ENCODE results near the gene LRRC10B.

The LRRC10B gene

DNA sequence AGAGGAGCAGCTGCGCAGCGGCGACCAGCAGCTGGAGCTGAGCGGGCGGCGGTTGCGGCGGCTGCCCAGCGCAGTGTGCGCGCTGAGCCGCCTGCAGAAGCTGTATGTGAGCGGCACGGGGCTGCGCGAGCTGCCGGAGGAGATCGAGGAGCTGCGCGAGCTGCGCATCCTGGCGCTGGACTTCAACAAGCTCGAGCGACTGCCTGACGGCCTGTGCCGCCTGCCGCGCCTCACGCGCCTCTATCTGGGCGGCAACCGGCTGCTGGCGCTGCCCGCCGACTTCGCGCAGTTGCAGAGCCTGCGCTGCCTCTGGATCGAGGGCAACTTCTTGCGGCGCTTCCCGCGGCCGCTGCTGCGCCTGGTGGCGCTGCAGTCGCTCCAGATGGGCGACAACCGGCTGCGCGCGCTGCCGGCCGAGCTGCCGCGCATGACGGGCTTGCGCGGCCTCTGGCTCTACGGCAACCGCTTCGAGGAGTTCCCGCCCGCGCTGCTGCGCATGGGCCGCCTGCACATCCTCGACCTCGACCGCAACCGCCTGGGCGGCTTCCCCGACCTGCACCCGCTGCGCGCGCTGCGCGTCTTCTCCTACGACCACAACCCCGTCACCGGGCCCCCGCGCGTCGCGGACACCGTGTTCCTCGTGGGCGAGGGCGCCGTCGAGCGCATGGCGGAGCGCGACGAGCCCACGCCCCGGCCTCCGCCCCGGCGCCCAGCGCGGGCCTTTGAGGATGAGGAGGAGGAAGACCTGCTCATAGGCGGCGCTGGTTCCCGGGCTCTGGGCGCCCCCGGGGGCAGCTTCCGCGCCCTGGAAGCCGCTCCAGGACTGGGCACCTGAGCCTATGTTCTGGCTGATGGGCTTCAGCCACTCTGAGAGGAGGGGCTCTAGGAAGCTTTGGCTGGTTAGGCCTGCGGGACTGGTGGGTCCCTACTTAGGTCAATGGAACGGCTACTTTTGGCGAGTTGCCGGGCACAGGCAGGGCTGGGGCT, 787 bp downstream of the LRRC10B start:
- TF ChIP-seq, protein P1, sequence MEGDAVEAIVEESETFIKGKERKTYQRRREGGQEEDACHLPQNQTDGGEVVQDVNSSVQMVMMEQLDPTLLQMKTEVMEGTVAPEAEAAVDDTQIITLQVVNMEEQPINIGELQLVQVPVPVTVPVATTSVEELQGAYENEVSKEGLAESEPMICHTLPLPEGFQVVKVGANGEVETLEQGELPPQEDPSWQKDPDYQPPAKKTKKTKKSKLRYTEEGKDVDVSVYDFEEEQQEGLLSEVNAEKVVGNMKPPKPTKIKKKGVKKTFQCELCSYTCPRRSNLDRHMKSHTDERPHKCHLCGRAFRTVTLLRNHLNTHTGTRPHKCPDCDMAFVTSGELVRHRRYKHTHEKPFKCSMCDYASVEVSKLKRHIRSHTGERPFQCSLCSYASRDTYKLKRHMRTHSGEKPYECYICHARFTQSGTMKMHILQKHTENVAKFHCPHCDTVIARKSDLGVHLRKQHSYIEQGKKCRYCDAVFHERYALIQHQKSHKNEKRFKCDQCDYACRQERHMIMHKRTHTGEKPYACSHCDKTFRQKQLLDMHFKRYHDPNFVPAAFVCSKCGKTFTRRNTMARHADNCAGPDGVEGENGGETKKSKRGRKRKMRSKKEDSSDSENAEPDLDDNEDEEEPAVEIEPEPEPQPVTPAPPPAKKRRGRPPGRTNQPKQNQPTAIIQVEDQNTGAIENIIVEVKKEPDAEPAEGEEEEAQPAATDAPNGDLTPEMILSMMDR (IDR thresholded peaks at IDR 0.05; ENCODE audit: low read depth, low read length, missing control alignments), result peak; percentile 18
- no peak for DNase-seq (ENCODE audit: low read depth)
- in situ Hi-C loops (cut with HindIII; ENCODE audit: low sequenced_read_pairs), result loop anchor here (5.0 kb wide), 1 partner anchor 47 kb away; no protein-coding TSS in a partner anchor
- H3K4me3 ChIP-seq (ENCODE audit: low read depth, low read length), result no peak overlapping the region

DNA sequence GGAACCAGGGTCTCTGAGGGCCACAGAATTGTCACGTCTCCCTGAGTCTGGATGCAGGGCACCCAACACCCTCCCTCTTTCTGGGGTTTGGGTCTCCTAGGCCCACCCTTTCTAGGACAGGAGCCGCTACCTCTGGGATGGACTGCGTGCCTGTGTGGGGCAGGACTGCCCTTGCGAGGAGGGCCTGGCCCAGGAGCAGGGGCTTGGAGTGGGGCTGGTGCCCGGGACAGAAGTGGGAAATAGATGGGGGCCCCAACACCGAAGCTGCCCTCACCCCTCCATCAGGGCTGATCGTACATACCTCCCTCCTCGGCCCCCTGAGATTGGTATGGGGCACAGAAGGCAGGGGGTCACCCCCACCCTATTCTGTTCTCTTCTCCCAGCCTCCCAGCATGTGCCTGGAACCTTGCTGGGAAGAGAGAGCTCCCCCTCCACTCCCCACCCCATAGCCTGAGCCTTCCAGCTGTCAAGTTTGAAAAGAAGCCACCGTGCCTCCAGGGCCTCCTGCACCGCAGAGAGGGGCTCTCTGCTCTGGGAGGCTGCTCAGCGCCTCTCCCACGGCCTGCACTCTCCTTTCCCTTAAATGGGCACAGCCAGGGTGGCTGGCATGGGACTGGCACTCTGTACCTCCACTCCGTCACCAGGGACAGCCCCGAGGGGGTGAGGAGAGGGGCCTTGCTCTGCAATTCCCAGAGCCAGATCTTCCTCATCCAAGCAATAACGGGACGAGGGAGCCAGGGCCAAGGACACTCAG, 1.8 kb downstream of the LRRC10B start:
- H3K4me3 ChIP-seq (ENCODE audit: low read depth, low read length), result no peak overlapping the region
- in situ Hi-C loops (cut with HindIII; ENCODE audit: low sequenced_read_pairs), result loop anchor here (5.0 kb wide), 1 partner anchor 48 kb away; no protein-coding TSS in a partner anchor
- TF ChIP-seq, protein P1 (IDR thresholded peaks at IDR 0.05; ENCODE audit: low read depth, low read length, missing control alignments), result no peak
- no peak for DNase-seq (ENCODE audit: low read depth)

DNA sequence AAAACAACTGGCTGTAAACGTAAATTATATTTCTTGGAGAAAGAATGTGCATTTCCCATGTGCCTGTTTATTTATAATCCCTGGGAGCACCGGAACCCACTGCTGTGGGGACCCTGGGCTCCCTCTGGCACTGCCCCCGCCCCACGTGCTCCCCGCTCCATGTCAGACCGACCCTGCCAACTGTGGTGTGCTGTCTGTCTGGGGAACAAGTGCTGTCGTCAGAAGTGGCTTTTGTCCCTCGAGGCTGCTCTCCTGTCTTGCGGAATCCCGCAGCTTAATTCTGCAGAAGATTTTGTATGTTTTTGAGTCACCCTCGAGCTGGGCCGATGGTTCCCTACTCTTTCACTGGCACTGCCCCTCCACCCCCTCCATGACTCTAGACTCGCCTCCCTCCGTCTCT, 2.4 kb downstream of the LRRC10B start:
- DNase-seq (ENCODE audit: low read depth), result no peak
- no peak overlapping the region for H3K4me3 ChIP-seq (ENCODE audit: low read depth, low read length)
- TF ChIP-seq, protein P1 (IDR thresholded peaks at IDR 0.05; ENCODE audit: low read depth, low read length, missing control alignments), result no peak
- in situ Hi-C loops (cut with HindIII; ENCODE audit: low sequenced_read_pairs), result loop anchor here (5.0 kb wide), 1 partner anchor 49 kb away; no protein-coding TSS in a partner anchor

DNA sequence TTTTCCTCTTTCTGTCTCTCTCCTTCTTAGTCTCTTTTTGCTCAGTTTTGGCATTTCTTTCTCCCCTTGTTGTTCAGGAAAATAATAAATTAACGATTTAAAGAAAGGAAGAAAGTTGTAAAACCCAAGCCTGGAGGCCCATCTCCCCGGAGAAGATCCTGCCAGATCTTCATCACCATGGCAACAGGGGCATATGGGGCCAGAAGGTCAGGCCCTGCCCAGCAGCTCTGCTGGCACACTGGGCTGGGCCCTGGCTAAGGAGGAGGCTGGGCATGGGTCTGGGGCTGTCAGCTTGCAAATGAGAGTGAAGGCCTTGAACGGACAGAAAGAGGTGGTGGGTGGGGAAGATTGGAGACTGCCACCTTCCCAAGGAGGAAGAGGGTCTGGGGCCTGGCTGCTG, 2.8 kb downstream of the LRRC10B start:
- no peak for DNase-seq (ENCODE audit: low read depth)
- TF ChIP-seq, protein P1 (IDR thresholded peaks at IDR 0.05; ENCODE audit: low read depth, low read length, missing control alignments), result no peak
- in situ Hi-C loops (cut with HindIII; ENCODE audit: low sequenced_read_pairs), result loop anchor here (5.0 kb wide), 1 partner anchor 49 kb away; no protein-coding TSS in a partner anchor
- H3K4me3 ChIP-seq (ENCODE audit: low read depth, low read length), result no peak overlapping the region

DNA sequence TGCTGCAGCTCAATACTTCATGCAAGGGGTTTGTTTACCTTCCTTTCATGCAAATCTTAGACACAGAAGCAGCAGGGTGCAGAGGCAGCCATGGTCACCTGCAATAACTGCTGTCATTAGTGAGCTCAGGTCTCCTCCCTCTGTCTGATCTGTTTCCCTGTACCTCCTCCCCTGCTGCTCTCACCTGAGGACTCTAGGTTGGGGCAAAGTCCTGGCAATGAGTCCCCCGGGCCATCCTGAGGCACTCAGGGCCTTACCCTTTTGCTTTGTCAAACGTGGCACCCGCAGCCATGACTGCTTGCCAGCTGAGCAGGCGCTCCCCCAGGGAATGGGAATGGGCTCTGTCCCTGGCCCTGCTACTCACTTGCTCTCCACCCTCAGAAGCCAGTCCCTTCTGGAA, 3.9 kb downstream of the LRRC10B start:
- TF ChIP-seq, protein P1 (IDR thresholded peaks at IDR 0.05; ENCODE audit: low read depth, low read length, missing control alignments), result no peak
- no peak for DNase-seq (ENCODE audit: low read depth)
- in situ Hi-C loops (cut with HindIII; ENCODE audit: low sequenced_read_pairs), result loop anchor here (5.0 kb wide), 1 partner anchor 50 kb away; no protein-coding TSS in a partner anchor

DNA sequence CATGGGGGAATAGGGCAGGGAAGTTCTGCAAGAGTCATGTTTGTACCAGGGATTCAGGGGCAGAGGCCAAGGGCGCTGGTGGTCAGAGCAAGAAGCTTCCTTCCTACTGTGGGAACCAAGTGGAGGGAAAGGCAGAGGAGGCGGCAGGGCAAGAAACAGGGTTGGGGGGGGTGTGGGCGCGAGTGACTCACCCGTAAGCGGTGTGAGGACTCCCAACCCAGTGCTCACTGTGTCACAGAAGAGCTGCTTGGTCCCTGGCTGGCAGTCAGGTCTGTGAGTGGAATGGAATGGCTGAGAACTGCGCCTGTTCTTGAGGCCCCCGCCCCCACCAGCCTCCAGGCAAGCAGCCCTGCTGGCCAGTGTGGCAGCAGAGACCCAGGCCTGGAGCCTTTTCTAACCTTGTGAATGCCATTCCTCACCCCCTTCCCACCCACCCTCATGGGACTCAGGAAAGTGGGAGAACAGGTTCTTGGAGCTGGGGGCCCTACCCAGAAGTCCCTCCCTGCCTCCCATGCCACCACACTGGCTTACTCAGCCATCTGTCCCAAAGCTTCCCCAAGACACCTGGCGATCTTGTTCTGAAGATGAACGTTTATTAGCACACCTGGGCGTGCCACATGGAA, 4.7 kb downstream of the LRRC10B start:
- TF ChIP-seq, protein P1 (IDR thresholded peaks at IDR 0.05; ENCODE audit: low read depth, low read length, missing control alignments), result no peak
- H3K4me3 ChIP-seq (ENCODE audit: low read depth, low read length), result no peak overlapping the region
- in situ Hi-C loops (cut with HindIII; ENCODE audit: low sequenced_read_pairs), result loop anchor here (5.0 kb wide), 1 partner anchor 51 kb away; no protein-coding TSS in a partner anchor
- no peak for DNase-seq (ENCODE audit: low read depth)

More for the DNA sequence above, 3.9 kb downstream of the LRRC10B start:
- H3K4me3 ChIP-seq (ENCODE audit: low read depth, low read length), result no peak overlapping the region

Data from astrocyte of the cerebellum (primary cell).